K562 (cell line): ENCODE results near the gene SEC14L1.

Experiments used
- CBFB ChIP-seq: sonication (generic); formaldehyde crosslinking; IDR thresholded peaks from 2 replicates; pipeline ENCODE4 v1.4.0; 2020; ENCODE audit warnings: mild to moderate bottlenecking, missing genetic modification reagents
- CBX8 ChIP-seq: fragments of 200-600 bp; sonication (generic); IDR thresholded peaks from 2 replicates; pipeline ENCODE4 v1.6.1; 2012; ENCODE audit warnings: borderline replicate concordance, mixed run types, low read depth, mild to moderate bottlenecking, moderate library complexity, mixed read lengths, low read length, control low read depth, inconsistent platforms; ENCODE audit not compliant: poor library complexity, severe bottlenecking; ENCODE audit errors: extremely low read depth
- CTCF ChIP-seq, 3 experiments: IDR thresholded peaks in 2 of 3; conservative IDR thresholded peaks in 1 of 3; 2 replicates each; pipeline ENCODE4 v1.5.1; 2011 to 2012; ENCODE audit warnings: low read length in 3 of 3, mild to moderate bottlenecking in 3 of 3, control low read depth in 2 of 3, improper control_type of control experiment in 1 of 3, inconsistent platforms in 1 of 3, low read depth in 1 of 3, mixed read lengths in 1 of 3, moderate library complexity in 1 of 3; ENCODE audit not compliant: insufficient read depth in 2 of 3
- FOS ChIP-seq: IDR thresholded peaks from 3 replicates; pipeline ENCODE4 v1.6.1; 2011; ENCODE audit not compliant: insufficient read length; ENCODE audit errors: extremely low read depth
- KDM1A ChIP-seq, 2 experiments: fragments of 450-650 bp; IDR thresholded peaks; 2 replicates each; pipeline ENCODE4 v1.6.1; 2016; ENCODE audit warnings: mild to moderate bottlenecking in 2 of 2
- PHF8 ChIP-seq: fragments of 200-600 bp; sonication (generic); IDR thresholded peaks from 2 replicates; pipeline ENCODE4 v1.6.1; 2012; ENCODE audit warnings: mixed run types, mild to moderate bottlenecking, inconsistent platforms, low read length, moderate library complexity, borderline replicate concordance
- POLR2A ChIP-seq: fragments of 450-650 bp; conservative IDR thresholded peaks from 2 replicates; pipeline ENCODE4 v1.6.1; 2016
- POLR3A ChIP-seq: IDR thresholded peaks from 2 replicates; pipeline ENCODE4 v1.6.1; 2011; ENCODE audit warnings: borderline replicate concordance, mild to moderate bottlenecking, moderate library complexity; ENCODE audit not compliant: insufficient read length, insufficient read depth; ENCODE audit errors: extremely low read depth
- ZNF639 ChIP-seq, 2 experiments: fragments of 200-800 bp in 1 of 2; sonication (Bioruptor generic) in 1 of 2; sonication (generic) in 1 of 2; formaldehyde crosslinking in 1 of 2; IDR thresholded peaks in 1 of 2; conservative IDR thresholded peaks in 1 of 2; 2 replicates each; pipeline versions ENCODE4 v1.5.0 to v1.6.1; 2016 to 2020; ENCODE audit warnings: missing compliant biosample characterization in 1 of 2, missing genetic modification characterization in 1 of 2, missing genetic modification reagents in 1 of 2

GRCh38 chr17:77212833-77213777, 72.3 kb downstream of the SEC14L1 start:
- TF ChIP-seq FOS (no peak), CBX8 (no peak), KDM1A (IDR thresholded peaks at IDR 0.05) (no peak), PHF8 (no peak), CBFB (CRISPR knock-in tag) (no peak), ZNF639 (CRISPR knock-in tag; conservative IDR thresholded peaks at IDR 0.05 in 1 of 2, IDR thresholded peaks at IDR 0.05 in 1 of 2) (no peak), POLR3A (no peak), POLR2A (no peak), CTCF (IDR thresholded peaks at IDR 0.05 in 2 of 3, conservative IDR thresholded peaks at IDR 0.05 in 1 of 3; ENCODE audit: insufficient read depth in 2 of 3, low read depth in 1 of 3, low read length in 3 of 3) (no peak)
